ENCODE data around the gene CA10. TPM values are rescaled to one million over a fixed set of nuclear protein-coding genes. Genes with fewer than 3 reads are reported as not detected.

Gene CA10
- total and polyA plus RNA-seq, 2 donors (not counting 1 experiment from before 2014, with no cell fraction given) = not detected

GRCh38 chr17:51933647-51934046 lies 224.9 kb downstream of the CA10 start:
- no peak for DNase-seq (ENCODE audit: low read depth in 2 of 2)

GRCh38 chr17:51926448-51926847 lies 232.1 kb downstream of the CA10 start:
- no peak overlapping the region for H3K4me2 ChIP-seq (ENCODE audit: extremely low read depth, insufficient read depth, low read length)
- no peak for DNase-seq (ENCODE audit: low read depth in 2 of 2)
- no peak overlapping the region for H2AFZ ChIP-seq (ENCODE audit: low read length)
- H3K27me3 ChIP-seq (ENCODE audit: control insufficient read depth, insufficient read depth, low read length) = no peaks in the 10 kb centered on the region
- no peak overlapping the region for H3K27ac ChIP-seq (ENCODE audit: insufficient read depth, low read length)
- H4K20me1 ChIP-seq (ENCODE audit: control insufficient read depth, extremely low read depth, insufficient read depth, low read length) = no peaks in the 10 kb centered on the region
- H3K4me3 ChIP-seq (replicated peaks in 1 of 4; ENCODE audit: control extremely low read depth in 1 of 4, insufficient read depth in 1 of 4, low read depth in 3 of 4, low read length in 4 of 4) = no peak overlapping the region
- no peaks in the 10 kb centered on the region for H3K79me2 ChIP-seq (ENCODE audit: control insufficient read depth, insufficient read depth, low read length)
- no peaks in the 10 kb centered on the region for H3K4me1 ChIP-seq (ENCODE audit: control insufficient read depth, extremely low read depth, insufficient read depth, low read length)
- TF ChIP-seq CTCF (conservative IDR thresholded peaks at IDR 0.05 in 1 of 2, IDR thresholded peaks at IDR 0.05 in 1 of 2; ENCODE audit: low read depth in 1 of 2, low read length in 2 of 2) (no peak), EZH2 (IDR thresholded peaks at IDR 0.05; ENCODE audit: low read length, missing control alignments) (no peak)
- H3K36me3 ChIP-seq (ENCODE audit: control insufficient read depth, insufficient read depth, low read length) = no peaks in the 10 kb centered on the region
- H3K9me3 ChIP-seq (ENCODE audit: control insufficient read depth, insufficient read depth, low read depth, low read length) = no peaks in the 10 kb centered on the region
- no peak overlapping the region for H3K9ac ChIP-seq (ENCODE audit: insufficient read depth, low read length)

More at GRCh38 chr17:51933647-51934046, 224.9 kb downstream of the CA10 start:
- Histone ChIP-seq H3K27ac (ENCODE audit: insufficient read depth, low read length) (no peak overlapping the region), H3K4me1 (ENCODE audit: control insufficient read depth, extremely low read depth, insufficient read depth, low read length) (no peaks in the 10 kb centered on the region), H3K27me3 (ENCODE audit: control insufficient read depth, insufficient read depth, low read length) (no peaks in the 10 kb centered on the region), H3K9ac (ENCODE audit: insufficient read depth, low read length) (no peak overlapping the region), H2AFZ (ENCODE audit: low read length) (no peak overlapping the region), H3K79me2 (ENCODE audit: control insufficient read depth, insufficient read depth, low read length) (no peaks in the 10 kb centered on the region), H3K4me2 (ENCODE audit: extremely low read depth, insufficient read depth, low read length) (no peak overlapping the region), H3K36me3 (ENCODE audit: control insufficient read depth, insufficient read depth, low read length) (no peaks in the 10 kb centered on the region), H3K4me3 (replicated peaks in 1 of 4; ENCODE audit: control extremely low read depth in 1 of 4, insufficient read depth in 1 of 4, low read depth in 3 of 4, low read length in 4 of 4) (no peak overlapping the region), H4K20me1 (ENCODE audit: control insufficient read depth, extremely low read depth, insufficient read depth, low read length) (no peaks in the 10 kb centered on the region), H3K9me3 (ENCODE audit: control insufficient read depth, insufficient read depth, low read depth, low read length) (no peaks in the 10 kb centered on the region)
- TF ChIP-seq EZH2 (IDR thresholded peaks at IDR 0.05; ENCODE audit: low read length, missing control alignments) (no peak), CTCF (conservative IDR thresholded peaks at IDR 0.05 in 1 of 2, IDR thresholded peaks at IDR 0.05 in 1 of 2; ENCODE audit: low read depth in 1 of 2, low read length in 2 of 2) (no peak)

- Histone ChIP-seq H3K27ac (ENCODE audit: insufficient read depth, low read length) (no peak overlapping the region), H3K79me2 (ENCODE audit: control insufficient read depth, insufficient read depth, low read length) (no peaks in the 10 kb centered on the region), H2AFZ (ENCODE audit: low read length) (no peak overlapping the region), H3K4me2 (ENCODE audit: extremely low read depth, insufficient read depth, low read length) (no peak overlapping the region), H3K9ac (ENCODE audit: insufficient read depth, low read length) (no peak overlapping the region), H3K9me3 (ENCODE audit: control insufficient read depth, insufficient read depth, low read depth, low read length) (no peaks in the 10 kb centered on the region), H4K20me1 (ENCODE audit: control insufficient read depth, extremely low read depth, insufficient read depth, low read length) (no peaks in the 10 kb centered on the region), H3K4me3 (replicated peaks in 1 of 4; ENCODE audit: control extremely low read depth in 1 of 4, insufficient read depth in 1 of 4, low read depth in 3 of 4, low read length in 4 of 4) (no peak overlapping the region), H3K4me1 (ENCODE audit: control insufficient read depth, extremely low read depth, insufficient read depth, low read length) (no peaks in the 10 kb centered on the region), H3K27me3 (ENCODE audit: control insufficient read depth, insufficient read depth, low read length) (no peaks in the 10 kb centered on the region), H3K36me3 (ENCODE audit: control insufficient read depth, insufficient read depth, low read length) (no peaks in the 10 kb centered on the region)
- TF ChIP-seq EZH2 (IDR thresholded peaks at IDR 0.05; ENCODE audit: low read length, missing control alignments) = no peak
- TF ChIP-seq CTCF (conservative IDR thresholded peaks at IDR 0.05 in 1 of 2, IDR thresholded peaks at IDR 0.05 in 1 of 2; ENCODE audit: low read depth in 1 of 2, low read length in 2 of 2) = no peak
- DNase-seq (ENCODE audit: low read depth in 2 of 2) = no peak
These were observed 237.0 kb downstream of the CA10 start for GRCh38 chr17:51921500-51921899.
